Duodenal mucosa (tissue), 2 donors: ENCODE data around the gene CASP8AP2.
"Not testable (repeated sequence)": the region's sequence is repeated elsewhere in the genome, so short reads cannot be mapped to it uniquely, and the experiment has no call there.

Source experiments
- H3K27ac ChIP-seq: one replicate; pipeline ENCODE4 v1.7.0; 2013; ENCODE audit warnings: low read depth, low read length
- H3K27me3 ChIP-seq, 2 donors: one replicate each; pipeline ENCODE4 v1.7.0; 2013; ENCODE audit warnings: low read length in 2 of 2, control low read depth in 1 of 2; ENCODE audit not compliant: insufficient read depth in 2 of 2, control insufficient read depth in 1 of 2
- H3K36me3 ChIP-seq, 2 donors: one replicate each; pipeline ENCODE4 v1.7.0; 2013; ENCODE audit warnings: low read length in 2 of 2, control low read depth in 1 of 2; ENCODE audit not compliant: insufficient read depth in 2 of 2, control insufficient read depth in 1 of 2
- H3K4me1 ChIP-seq, 2 donors: one replicate each; pipeline ENCODE4 v1.7.0; 2013; ENCODE audit warnings: low read length in 2 of 2, control low read depth in 1 of 2; ENCODE audit not compliant: insufficient read depth in 2 of 2, control insufficient read depth in 1 of 2
- H3K4me3 ChIP-seq, 2 donors: one replicate each; pipeline ENCODE4 v1.7.0; 2013; ENCODE audit warnings: low read length in 2 of 2, low read depth in 1 of 2
- H3K9ac ChIP-seq, 2 donors: one replicate each; pipeline ENCODE4 v1.7.0; 2013; ENCODE audit warnings: low read length in 2 of 2, low read depth in 1 of 2
- H3K9me3 ChIP-seq, 2 donors: one replicate each; pipeline ENCODE4 v1.7.0; 2013; ENCODE audit warnings: low read length in 2 of 2, control low read depth in 1 of 2; ENCODE audit not compliant: control insufficient read depth in 1 of 2

Gene CASP8AP2

GRCh38 chr6:89792881-89793280, 36.8 kb upstream of the CASP8AP2 start:
- no peak overlapping the region for H3K27ac ChIP-seq
- H3K9me3 ChIP-seq: no peaks in the 10 kb centered on the region
- H3K27me3 ChIP-seq: no peaks in the 10 kb centered on the region
- H3K4me3 ChIP-seq: no peak overlapping the region
- H3K36me3 ChIP-seq: peaks cover 20 to 41% of the 10 kb centered on the region in 2 donors
- no peak overlapping the region for H3K9ac ChIP-seq
- H3K4me1 ChIP-seq: peaks cover 4 to 10% of the 10 kb centered on the region in 2 donors

GRCh38 chr6:89793586-89793985, 36.1 kb upstream of the CASP8AP2 start:
- peaks cover 20 to 39% of the 10 kb centered on the region in 2 donors for H3K36me3 ChIP-seq
- no peaks in the 10 kb centered on the region for H3K27me3 ChIP-seq
- no peak overlapping the region for H3K27ac ChIP-seq
- H3K4me3 ChIP-seq: no peak overlapping the region
- no peak overlapping the region for H3K9ac ChIP-seq
- no peaks in the 10 kb centered on the region for H3K9me3 ChIP-seq
- H3K4me1 ChIP-seq: peaks cover 0 to 4% of the 10 kb centered on the region in 2 donors

- no peak overlapping the region for H3K9ac ChIP-seq
- H3K4me1 ChIP-seq: peaks cover 0 to 4% of the 10 kb centered on the region in 2 donors
- peaks cover 18 to 44% of the 10 kb centered on the region in 2 donors for H3K36me3 ChIP-seq
- H3K27ac ChIP-seq: no peak overlapping the region
- H3K9me3 ChIP-seq: no peaks in the 10 kb centered on the region
- no peaks in the 10 kb centered on the region for H3K27me3 ChIP-seq
- H3K4me3 ChIP-seq: no peak overlapping the region
These were observed 35.4 kb upstream of the CASP8AP2 start for GRCh38 chr6:89794324-89794723.

- Histone ChIP-seq H3K4me1 (peaks cover 0 to 4% of the 10 kb centered on the region in 2 donors), H3K27me3 (no peaks in the 10 kb centered on the region), H3K36me3 (peaks cover 13 to 45% of the 10 kb centered on the region in 2 donors), H3K9ac (no peak overlapping the region), H3K9me3 (no peaks in the 10 kb centered on the region), H3K27ac (no peak overlapping the region), H3K4me3 (no peak overlapping the region)
These were observed 32.4 kb upstream of the CASP8AP2 start for GRCh38 chr6:89797317-89797716.

DNA sequence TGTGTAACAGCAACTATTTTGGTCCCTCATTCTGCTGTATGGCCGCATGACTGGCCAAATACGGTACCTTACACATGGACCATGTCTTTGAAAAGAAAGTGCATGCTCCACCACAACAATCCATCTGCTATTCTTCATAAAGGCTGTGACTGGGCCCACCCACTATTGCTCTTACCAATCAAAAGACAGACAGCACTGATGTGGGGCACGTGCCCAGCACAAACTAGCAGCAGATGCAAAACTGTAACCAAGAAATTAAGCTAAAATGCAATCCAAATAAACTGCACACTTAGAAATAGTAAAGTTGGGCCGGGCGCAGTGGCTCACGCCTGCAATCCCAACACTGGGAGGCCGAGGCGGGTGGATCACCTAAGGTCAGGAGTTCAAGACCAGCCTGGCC, 30.6 kb upstream of the CASP8AP2 start:
- H3K27ac ChIP-seq: no peak overlapping the region
- H3K9ac ChIP-seq: no peak overlapping the region
- no peak overlapping the region for H3K4me3 ChIP-seq
- H3K9me3 ChIP-seq: no peaks in the 10 kb centered on the region
- H3K4me1 ChIP-seq: peaks cover 0 to 4% of the 10 kb centered on the region in 2 donors
- H3K36me3 ChIP-seq: peaks cover 13 to 35% of the 10 kb centered on the region in 2 donors
- H3K27me3 ChIP-seq: no peaks in the 10 kb centered on the region

GRCh38 chr6:89799756-89800155, 29.9 kb upstream of the CASP8AP2 start:
- Histone ChIP-seq H3K27me3 (no peaks in the 10 kb centered on the region), H3K36me3 (peaks cover 13 to 31% of the 10 kb centered on the region in 2 donors), H3K27ac (no peak overlapping the region), H3K4me3 (no peak overlapping the region), H3K4me1 (no peaks in the 10 kb centered on the region), H3K9ac (no peak overlapping the region), H3K9me3 (no peaks in the 10 kb centered on the region)

GRCh38 chr6:89803271-89803670, 26.4 kb upstream of the CASP8AP2 start:
- Histone ChIP-seq H3K4me1 (no peaks in the 10 kb centered on the region), H3K36me3 (peaks cover 4 to 21% of the 10 kb centered on the region in 2 donors), H3K4me3 (no peak overlapping the region), H3K9me3 (no peaks in the 10 kb centered on the region), H3K9ac (no peak overlapping the region), H3K27me3 (no peaks in the 10 kb centered on the region), H3K27ac (no peak overlapping the region)

DNA sequence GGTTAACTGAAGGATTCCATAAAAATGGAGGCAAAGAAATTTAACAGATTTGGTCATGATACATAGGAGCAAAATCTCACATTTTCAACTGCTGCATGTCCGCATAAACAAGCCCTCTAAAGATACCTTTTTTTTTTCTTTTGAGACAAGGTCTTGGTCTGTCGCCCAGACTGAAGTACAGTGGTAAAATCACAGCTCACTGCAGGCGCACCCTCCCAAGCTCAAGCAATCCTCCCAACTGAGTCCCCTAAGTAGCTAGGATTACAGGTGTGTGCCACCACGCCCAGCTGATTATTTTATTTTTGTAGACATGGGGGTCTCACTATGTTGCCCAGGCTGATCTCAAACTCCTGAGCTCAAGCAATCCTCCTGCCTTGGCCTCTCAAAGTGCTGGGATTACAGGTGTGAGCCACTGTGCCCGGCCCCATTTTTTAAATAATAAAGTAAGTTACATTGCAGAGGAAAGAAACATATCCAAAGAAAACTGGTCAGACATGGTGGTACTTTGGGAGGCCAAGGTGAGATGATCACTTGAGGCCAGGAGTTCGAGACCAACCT, 23.8 kb upstream of the CASP8AP2 start:
- no peak overlapping the region for H3K27ac ChIP-seq
- no peaks in the 10 kb centered on the region for H3K9me3 ChIP-seq
- H3K4me1 ChIP-seq: no peaks in the 10 kb centered on the region
- no peaks in the 10 kb centered on the region for H3K27me3 ChIP-seq
- H3K36me3 ChIP-seq: peaks cover 1 to 9% of the 10 kb centered on the region in 2 donors
- H3K4me3 ChIP-seq: no peak overlapping the region
- no peak overlapping the region for H3K9ac ChIP-seq

- Histone ChIP-seq H3K27me3 (no peaks in the 10 kb centered on the region), H3K27ac (no peak overlapping the region), H3K9me3 (no peaks in the 10 kb centered on the region), H3K4me1 (no peaks in the 10 kb centered on the region), H3K36me3 (peaks cover 0 to 4% of the 10 kb centered on the region in 2 donors), H3K9ac (no peak overlapping the region), H3K4me3 (no peak overlapping the region)
These were observed 22.1 kb upstream of the CASP8AP2 start for GRCh38 chr6:89807581-89807980.

GRCh38 chr6:89813422-89813821, 16.3 kb upstream of the CASP8AP2 start:
- not testable (repeated sequence) for H3K9me3 ChIP-seq, H3K36me3 ChIP-seq, H3K27me3 ChIP-seq, H3K9ac ChIP-seq, H3K27ac ChIP-seq, H3K4me3 ChIP-seq
- H3K4me1 ChIP-seq: peaks cover 8 to 11% of the 10 kb centered on the region in 2 donors

DNA sequence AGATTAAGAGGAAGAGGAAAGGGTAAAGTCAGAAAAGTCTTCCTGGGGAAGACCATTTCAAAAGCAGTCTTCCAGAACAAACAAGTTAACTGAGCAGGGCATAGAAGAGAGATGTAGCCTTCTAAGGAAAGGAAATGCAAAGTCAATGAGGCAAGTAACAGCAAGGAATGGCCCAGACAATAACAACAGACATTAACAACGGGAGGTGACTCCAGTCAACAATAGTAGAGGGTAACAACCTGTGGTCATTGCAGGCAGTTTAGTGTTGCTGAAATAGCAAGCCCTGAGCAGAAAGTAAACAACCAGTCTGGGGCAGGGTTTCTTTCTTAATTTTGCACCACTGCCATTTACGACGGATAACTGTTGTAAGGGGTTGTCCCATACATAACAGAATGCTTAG, 12.2 kb upstream of the CASP8AP2 start:
- H3K4me1 ChIP-seq: peaks cover 14 to 29% of the 10 kb centered on the region in 2 donors
- no peak overlapping the region for H3K9ac ChIP-seq
- no peaks in the 10 kb centered on the region for H3K36me3 ChIP-seq
- H3K4me3 ChIP-seq: peak overlapping the region in 1 of 2 donors; percentile 7
- H3K27ac ChIP-seq: no peak overlapping the region
- no peaks in the 10 kb centered on the region for H3K9me3 ChIP-seq
- no peaks in the 10 kb centered on the region for H3K27me3 ChIP-seq
